OCI-LY3 (cell line): ENCODE data around the gene EIF5A.

Experiments used
- H2AFZ ChIP-seq: fragments of 200-600, 300-600 bp; shearing (Covaris generic); 2 replicates; pipeline ENCODE4 v1.6.0; 2014; ENCODE audit warnings: antibody characterized with exemption, low read depth, low read length
- H3K27ac ChIP-seq: fragments of 200-600, 300-600 bp; sonication (generic); 2 replicates; pipeline ENCODE4 v1.5.1; 2014; ENCODE audit warnings: mild to moderate bottlenecking, low read length, moderate library complexity, mixed read lengths
- H3K27me3 ChIP-seq: fragments of 200-600, 300-600 bp; sonication (generic); 2 replicates; pipeline ENCODE4 v1.6.1; 2014; ENCODE audit warnings: low read depth, low read length, mixed read lengths
- H3K36me3 ChIP-seq: fragments of 200-600, 300-600 bp; sonication (generic); replicated peaks from 2 replicates; pipeline ENCODE3; 2014; ENCODE audit warnings: low read depth, low read length, mixed read lengths
- H3K4me1 ChIP-seq: fragments of 300-600, 200-600 bp; sonication (generic); 2 replicates; pipeline ENCODE4 v1.6.1; 2014; ENCODE audit warnings: low read length, mixed read lengths
- H3K4me2 ChIP-seq: fragments of 200-600, 300-600 bp; sonication (generic); 2 replicates; pipeline ENCODE4 v1.6.1; 2014; ENCODE audit warnings: low read length, mixed read lengths
- H3K4me3 ChIP-seq: fragments of 300-600, 200-600 bp; sonication (generic); 2 replicates; pipeline ENCODE4 v1.5.1; 2014; ENCODE audit warnings: antibody characterized with exemption, mild to moderate bottlenecking, low read length, moderate library complexity
- H3K79me2 ChIP-seq: fragments of 300-600, 200-600 bp; shearing (Covaris generic); 2 replicates; pipeline ENCODE4 v1.6.1; 2014; ENCODE audit warnings: mild to moderate bottlenecking, low read length, mixed read lengths
- H3K9ac ChIP-seq: fragments of 300-600, 200-600 bp; shearing (Covaris generic); 2 replicates; pipeline ENCODE4 v1.6.0; 2014; ENCODE audit warnings: mild to moderate bottlenecking, low read length, moderate library complexity
- H3K9me3 ChIP-seq: fragments of 200-600, 300-600 bp; shearing (Covaris generic); 2 replicates; pipeline ENCODE4 v1.6.1; 2014; ENCODE audit warnings: low read length, mixed read lengths; ENCODE audit not compliant: insufficient read depth
- H4K20me1 ChIP-seq: fragments of 200-600, 300-600 bp; sonication (generic); 2 replicates; pipeline ENCODE4 v1.6.1; 2016; ENCODE audit warnings: low read length, mixed read lengths; ENCODE audit not compliant: insufficient read depth
- EZH2phosphoT487 ChIP-seq: fragments of 200-600 bp; shearing (Covaris generic); IDR thresholded peaks from 2 replicates; pipeline ENCODE4 v1.6.1; 2018; ENCODE audit warnings: antibody characterized with exemption, mixed run types, low read depth
- TF ChIP-seq, protein P1 (sequence below): fragments of 200-600, 300-600 bp; sonication (generic); IDR thresholded peaks from 2 replicates; pipeline ENCODE4 v1.5.1; 2014; ENCODE audit warnings: antibody characterized with exemption, low read length, low read depth

The EIF5A gene

DNA sequence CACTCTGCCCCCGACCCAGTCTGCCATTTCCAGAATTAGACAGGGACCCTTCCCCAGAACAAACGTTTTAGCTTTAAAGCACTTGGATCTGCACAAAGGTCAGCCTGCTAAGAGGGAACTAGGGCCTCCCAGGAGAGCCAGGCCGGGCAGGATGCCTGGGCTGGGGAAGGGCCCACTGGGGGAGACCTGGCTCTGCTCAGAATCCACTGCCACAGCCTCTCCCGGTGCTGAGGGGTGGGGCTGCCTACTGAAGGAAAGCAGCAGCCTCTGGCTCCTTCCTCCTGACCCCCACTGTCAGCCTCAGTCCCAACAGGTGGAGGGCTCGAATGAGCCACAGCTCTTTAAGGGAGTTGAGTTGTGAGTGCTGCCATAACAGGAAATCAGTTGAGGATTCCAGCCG is 14.7 kb upstream of the EIF5A start:
- Histone ChIP-seq H3K79me2 (no peaks in the 10 kb centered on the region), H3K4me2 (no peak overlapping the region), H3K9ac (no peak overlapping the region), H4K20me1 (no peaks in the 10 kb centered on the region), H2AFZ (no peak overlapping the region), H3K4me1 (peaks cover 2% of the 10 kb centered on the region; the same call in 1 of the 2 replicates), H3K27ac (no peak overlapping the region), H3K36me3 (no peaks in the 10 kb centered on the region), H3K27me3 (no peaks in the 10 kb centered on the region), H3K9me3 (no peaks in the 10 kb centered on the region), H3K4me3 (no peak overlapping the region)
- no peak for TF ChIP-seq EZH2phosphoT487
- TF ChIP-seq, protein P1, sequence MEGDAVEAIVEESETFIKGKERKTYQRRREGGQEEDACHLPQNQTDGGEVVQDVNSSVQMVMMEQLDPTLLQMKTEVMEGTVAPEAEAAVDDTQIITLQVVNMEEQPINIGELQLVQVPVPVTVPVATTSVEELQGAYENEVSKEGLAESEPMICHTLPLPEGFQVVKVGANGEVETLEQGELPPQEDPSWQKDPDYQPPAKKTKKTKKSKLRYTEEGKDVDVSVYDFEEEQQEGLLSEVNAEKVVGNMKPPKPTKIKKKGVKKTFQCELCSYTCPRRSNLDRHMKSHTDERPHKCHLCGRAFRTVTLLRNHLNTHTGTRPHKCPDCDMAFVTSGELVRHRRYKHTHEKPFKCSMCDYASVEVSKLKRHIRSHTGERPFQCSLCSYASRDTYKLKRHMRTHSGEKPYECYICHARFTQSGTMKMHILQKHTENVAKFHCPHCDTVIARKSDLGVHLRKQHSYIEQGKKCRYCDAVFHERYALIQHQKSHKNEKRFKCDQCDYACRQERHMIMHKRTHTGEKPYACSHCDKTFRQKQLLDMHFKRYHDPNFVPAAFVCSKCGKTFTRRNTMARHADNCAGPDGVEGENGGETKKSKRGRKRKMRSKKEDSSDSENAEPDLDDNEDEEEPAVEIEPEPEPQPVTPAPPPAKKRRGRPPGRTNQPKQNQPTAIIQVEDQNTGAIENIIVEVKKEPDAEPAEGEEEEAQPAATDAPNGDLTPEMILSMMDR = no peak

DNA sequence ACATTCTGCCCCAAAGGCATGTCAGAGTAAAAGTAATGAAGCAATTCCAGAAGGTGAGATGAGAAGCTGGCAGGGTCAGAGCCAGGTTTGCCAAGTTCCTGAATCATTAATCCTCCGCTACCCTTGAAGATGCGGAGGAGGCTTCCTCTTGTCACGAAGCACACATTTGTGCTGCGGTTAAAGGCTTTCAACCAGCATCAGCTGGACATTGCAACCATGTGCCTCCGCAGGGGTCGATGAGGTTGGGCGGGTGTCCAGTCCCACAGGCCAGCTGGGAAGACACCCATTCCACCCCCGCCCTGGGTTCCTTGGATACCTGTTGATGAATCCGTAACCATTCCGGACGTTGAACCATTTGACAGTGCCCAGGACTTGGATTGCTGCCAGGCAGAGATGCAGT is 14.3 kb upstream of the EIF5A start:
- Histone ChIP-seq H3K27ac (no peak overlapping the region), H3K4me3 (no peak overlapping the region), H3K4me1 (peaks cover 2% of the 10 kb centered on the region; the same call in 1 of the 2 replicates), H3K4me2 (no peak overlapping the region), H3K79me2 (no peaks in the 10 kb centered on the region), H3K36me3 (no peaks in the 10 kb centered on the region), H3K9ac (no peak overlapping the region), H2AFZ (no peak overlapping the region), H3K9me3 (no peaks in the 10 kb centered on the region), H3K27me3 (no peaks in the 10 kb centered on the region), H4K20me1 (no peaks in the 10 kb centered on the region)
- TF ChIP-seq, protein P1 = no peak
- no peak for TF ChIP-seq EZH2phosphoT487

DNA sequence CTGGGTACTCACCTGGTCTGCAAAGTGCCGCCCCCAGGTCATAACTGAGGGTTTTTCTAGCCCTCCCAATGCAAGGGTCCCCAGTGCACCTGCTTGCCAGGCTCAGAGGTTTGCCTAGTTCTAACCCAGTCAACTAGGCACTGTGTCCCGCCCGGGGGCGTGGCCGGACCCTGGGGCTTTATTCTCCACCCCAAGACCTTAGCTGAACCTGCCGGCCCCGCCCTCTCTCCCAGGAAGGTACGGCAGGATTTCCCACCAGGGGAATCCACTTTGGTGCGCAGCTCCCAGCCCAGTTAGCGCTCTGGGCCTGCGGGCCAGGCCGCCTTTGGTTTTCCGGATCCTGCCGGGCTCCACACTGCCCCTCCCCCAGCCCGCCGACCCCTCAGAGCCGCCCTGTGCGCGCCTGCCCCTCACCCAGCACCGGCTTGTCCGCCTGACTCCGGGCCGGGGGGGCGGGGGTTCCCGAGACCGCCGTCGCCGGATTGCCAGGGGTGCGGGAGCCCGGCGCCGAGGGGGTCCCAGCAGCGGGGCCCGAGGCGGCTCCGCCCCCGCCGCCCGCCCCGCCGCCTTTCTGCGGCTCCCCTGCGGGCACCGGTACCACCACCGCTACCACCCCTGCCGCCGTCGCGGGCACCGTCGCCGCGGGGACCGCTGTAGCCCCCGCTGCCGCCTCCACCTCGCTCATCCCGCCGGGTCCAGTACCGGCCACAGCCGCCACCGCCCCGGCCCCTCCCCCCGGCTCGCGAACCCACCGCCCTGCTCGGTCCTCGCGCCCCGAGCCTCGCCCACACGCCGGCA is 13.4 kb upstream of the EIF5A start:
- H3K27ac ChIP-seq = no peak overlapping the region
- no peak overlapping the region for H3K9ac ChIP-seq

DNA sequence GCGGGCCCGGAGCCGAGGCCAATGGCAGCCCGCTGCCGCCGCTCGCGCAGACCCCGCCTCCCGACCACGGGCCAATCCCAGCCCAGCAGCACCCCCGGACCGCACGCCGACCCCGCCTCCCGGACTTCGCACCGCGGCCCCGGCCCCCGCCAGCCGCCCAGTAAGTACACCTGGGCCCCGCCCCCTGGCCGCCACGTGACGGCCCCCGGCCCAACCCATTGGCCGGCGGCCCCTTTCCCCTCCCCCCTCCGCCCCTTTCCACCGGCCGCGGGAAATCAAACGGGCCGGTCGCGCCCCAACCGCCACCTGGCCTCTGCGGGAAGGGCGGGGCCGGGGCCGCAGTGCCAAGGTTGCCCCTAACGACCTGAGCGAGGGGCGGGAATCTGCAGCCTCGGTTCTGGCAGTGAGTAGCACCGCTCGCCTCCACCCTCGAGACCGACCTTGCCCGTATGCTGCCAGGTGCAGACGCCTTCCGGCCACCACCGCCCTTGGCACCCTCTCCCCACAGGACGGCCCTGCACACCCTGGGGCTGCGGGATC is 12.7 kb upstream of the EIF5A start, which contains the start of gene YBX2:
YBX2 (minus strand) TSS at position 26 of the 540 bp plus-strand sequence. CDS start 139 bp downstream, outside the sequence.
- no peaks in the 10 kb centered on the region for H3K36me3 ChIP-seq
- TF ChIP-seq, protein P1 = no peak
- TF ChIP-seq EZH2phosphoT487 = no peak
- H3K4me2 ChIP-seq = no peak within 1 kb of the TSS
- no peaks in the 10 kb centered on the region for H3K9me3 ChIP-seq
- no peaks in the 10 kb centered on the region for H4K20me1 ChIP-seq
- H3K27me3 ChIP-seq = no peaks in the 10 kb centered on the region
- no peak within 1 kb of the TSS for H3K9ac ChIP-seq
- no peak within 1 kb of the TSS for H3K27ac ChIP-seq
- H3K4me1 ChIP-seq = peaks cover 2% of the 10 kb centered on the region; the same call in 1 of the 2 replicates
- no peak within 1 kb of the TSS for H3K4me3 ChIP-seq
- H3K79me2 ChIP-seq = no peaks in the 10 kb centered on the region
- H2AFZ ChIP-seq = no peak within 1 kb of the TSS

More for the DNA sequence above, 13.4 kb upstream of the EIF5A start:
- Histone ChIP-seq H3K4me3 (no peak overlapping the region), H3K9me3 (no peaks in the 10 kb centered on the region), H3K4me1 (peaks cover 2% of the 10 kb centered on the region; the same call in 1 of the 2 replicates), H3K27me3 (no peaks in the 10 kb centered on the region), H3K36me3 (no peaks in the 10 kb centered on the region), H3K4me2 (no peak overlapping the region), H2AFZ (no peak overlapping the region), H4K20me1 (no peaks in the 10 kb centered on the region), H3K79me2 (no peaks in the 10 kb centered on the region)
- TF ChIP-seq, protein P1 = no peak
- TF ChIP-seq EZH2phosphoT487 = no peak
